ENCODE data around the gene RYR1.
"Not testable (repeated sequence)": the region's sequence is repeated elsewhere in the genome, so short reads cannot be mapped to it uniquely, and the experiment has no call there.

Gene RYR1

GRCh38 chr19:38463365-38463764, 29.9 kb downstream of the RYR1 start:
- no peak for FAIRE-seq

- FAIRE-seq, result no peak
Measured at GRCh38 chr19:38464421-38465082, 31.1 kb downstream of the RYR1 start.

- no peak for FAIRE-seq
Measured at GRCh38 chr19:38466050-38466449, 32.6 kb downstream of the RYR1 start.

- no peak for FAIRE-seq
Measured at GRCh38 chr19:38467541-38468525, 34.3 kb downstream of the RYR1 start.

- FAIRE-seq, result no peak
Measured at GRCh38 chr19:38469151-38469550, 35.7 kb downstream of the RYR1 start.

GRCh38 chr19:38470788-38471480, 37.4 kb downstream of the RYR1 start:
- FAIRE-seq, result no peak

GRCh38 chr19:38472725-38473124, 39.2 kb downstream of the RYR1 start:
- FAIRE-seq, result not testable (repeated sequence)

GRCh38 chr19:38473201-38473600, 39.7 kb downstream of the RYR1 start:
- FAIRE-seq, result no peak

- FAIRE-seq, result no peak
Measured at GRCh38 chr19:38475176-38475575, 41.7 kb downstream of the RYR1 start.

GRCh38 chr19:38478273-38478971, 44.9 kb downstream of the RYR1 start:
- no peak for FAIRE-seq

GRCh38 chr19:38482496-38482895, 49.0 kb downstream of the RYR1 start:
- FAIRE-seq, result no peak

GRCh38 chr19:38483016-38483630, 49.6 kb downstream of the RYR1 start:
- no peak for FAIRE-seq

- no peak for FAIRE-seq
Measured at GRCh38 chr19:38484747-38485146, 51.3 kb downstream of the RYR1 start.

- no peak for FAIRE-seq
Measured at GRCh38 chr19:38485541-38486285, 52.2 kb downstream of the RYR1 start.

- FAIRE-seq, result no peak
Measured at GRCh38 chr19:38486731-38487336, 53.3 kb downstream of the RYR1 start.

- no peak for FAIRE-seq
Measured at GRCh38 chr19:38488096-38488495, 54.6 kb downstream of the RYR1 start.

GRCh38 chr19:38488776-38489481, 55.4 kb downstream of the RYR1 start:
- FAIRE-seq, result no peak

- no peak for FAIRE-seq
Measured at GRCh38 chr19:38490861-38491260, 57.4 kb downstream of the RYR1 start.

GRCh38 chr19:38492181-38492813, 58.8 kb downstream of the RYR1 start:
- no peak for FAIRE-seq

GRCh38 chr19:38494379-38494778, 60.9 kb downstream of the RYR1 start:
- FAIRE-seq, result no peak
